GM12864 (cell line): Measurements from ENCODE around the gene GATB.

ENCODE experiments used
- DNase-seq: peaks from one replicate; pipeline ENCODE4 v3.0.0-alpha.2; 2011; ENCODE audit warnings: low read depth
- H3K4me3 ChIP-seq: 2 replicates; pipeline ENCODE4 v1.5.1; 2011; ENCODE audit warnings: mild to moderate bottlenecking, low read depth, low read length, control low read depth
- CTCF ChIP-seq: IDR thresholded peaks from 2 replicates; pipeline ENCODE4 v1.5.1; 2011; ENCODE audit warnings: low read depth, mild to moderate bottlenecking, moderate library complexity, low read length, control low read depth, inconsistent platforms; ENCODE audit errors: missing control alignments

GATB gene

GRCh38 chr4:151798678-151799416 is 38.0 kb upstream of the GATB start:
- H3K4me3 ChIP-seq, result no peak overlapping the region
- DNase-seq, result peak; percentile 4

GRCh38 chr4:151797853-151798252 is 37.0 kb upstream of the GATB start:
- TF ChIP-seq CTCF, result no peak
- H3K4me3 ChIP-seq, result no peak overlapping the region
- no peak for DNase-seq

More at GRCh38 chr4:151798678-151799416, 38.0 kb upstream of the GATB start:
- no peak for TF ChIP-seq CTCF

- no peak for TF ChIP-seq CTCF
- DNase-seq, result no peak
- H3K4me3 ChIP-seq, result no peak overlapping the region
Observed at GRCh38 chr4:151797131-151797530, 36.3 kb upstream of the GATB start.

GRCh38 chr4:151796106-151796505 is 35.3 kb upstream of the GATB start:
- TF ChIP-seq CTCF, result no peak
- no peak overlapping the region for H3K4me3 ChIP-seq
- DNase-seq, result no peak

- H3K4me3 ChIP-seq, result no peak overlapping the region
- no peak for TF ChIP-seq CTCF
- DNase-seq, result no peak
Observed at GRCh38 chr4:151792995-151793394, 32.2 kb upstream of the GATB start.

GRCh38 chr4:151792530-151792929 is 31.7 kb upstream of the GATB start:
- H3K4me3 ChIP-seq, result no peak overlapping the region
- no peak for DNase-seq
- TF ChIP-seq CTCF, result no peak

GRCh38 chr4:151788021-151788420 is 27.2 kb upstream of the GATB start:
- no peak for TF ChIP-seq CTCF
- no peak for DNase-seq
- H3K4me3 ChIP-seq, result no peak overlapping the region
